ENCODE results near the gene TBC1D13. TPM values are rescaled to one million over a fixed set of nuclear protein-coding genes. Genes with fewer than 3 reads are reported as not detected.

Gene TBC1D13
- total and polyA plus RNA-seq, 7 experiments from 2014 or later: 18.6 to 43.5 (median 24.9) TPM

DNA sequence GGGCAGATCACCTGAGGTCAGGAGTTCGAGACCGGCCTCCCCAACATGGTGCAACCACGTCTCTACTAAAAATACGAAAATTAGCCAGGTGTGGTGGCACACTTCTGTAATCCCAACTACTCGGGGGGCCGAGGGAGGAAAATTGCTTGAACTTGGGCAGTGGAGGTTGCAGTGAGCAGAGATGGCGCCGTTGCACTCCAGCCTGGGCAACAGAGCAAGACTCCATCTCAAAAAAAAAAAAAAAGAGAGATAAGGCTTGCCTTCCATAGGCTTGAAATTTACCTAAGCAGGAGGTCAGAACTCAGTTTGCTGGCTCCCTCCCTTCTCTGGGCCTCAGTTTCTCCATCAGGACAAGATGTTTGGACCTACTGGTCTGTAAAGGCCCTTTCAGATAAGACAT is 41.2 kb downstream of the TBC1D13 start:
- no peak for DNase-seq
- Mint-ChIP-seq H3K36me3 (peaks cover 0 to 6% (median 4%) of the 10 kb centered on the region in 5 donors), H3K27ac (peak overlapping the region in 8 of 9 donors; percentile 91 to 96 (median 92)), H3K4me3 (peak overlapping the region; percentile 92 to 99 (median 95)), H3K4me1 (peaks cover 14 to 25% (median 19%) of the 10 kb centered on the region in 7 donors), H3K9me3 (no peaks in the 10 kb centered on the region), H3K27me3 (no peaks in the 10 kb centered on the region)
- CTCF ChIA-PET: interaction anchor here (0.6 kb wide), 1 partner anchor 187 kb away, joined by 3 read pairs; no protein-coding TSS in a partner anchor
- intact Hi-C loops (cut with micrococcal nuclease): loop anchor here in 1 of 2 donors (2.0 kb wide), 1 partner anchor 57 kb away; the partner anchor contains the start of gene ZER1
- no peaks in the 10 kb centered on the region for H3K27me3 ChIP-seq (ENCODE audit: control insufficient read depth in 2 of 2, insufficient read depth in 2 of 2, low read length in 2 of 2)
- H3K36me3 ChIP-seq (ENCODE audit: control insufficient read depth in 2 of 3, insufficient read depth in 3 of 3, low read length in 3 of 3): peaks cover 4 to 53% (median 6%) of the 10 kb centered on the region in 3 experiments
- H3K9me3 ChIP-seq (ENCODE audit: control insufficient read depth in 2 of 3, low read length in 3 of 3): no peaks in the 10 kb centered on the region
- peak overlapping the region; percentile 81 for H3K27ac ChIP-seq (ENCODE audit: low read depth, low read length)
- no peak overlapping the region for H3K4me3 ChIP-seq (ENCODE audit: low read length)
- peaks cover 8 to 15% of the 10 kb centered on the region in 2 donors for H3K4me1 ChIP-seq (ENCODE audit: control insufficient read depth in 2 of 2, insufficient read depth in 2 of 2, low read length in 2 of 2)
- POLR2A ChIA-PET: interaction anchor here (1.0 kb wide), 1 partner anchor 10 kb away, joined by 3 read pairs; the partner anchor contains the start of gene ENDOG
- ATAC-seq: no peak

DNA sequence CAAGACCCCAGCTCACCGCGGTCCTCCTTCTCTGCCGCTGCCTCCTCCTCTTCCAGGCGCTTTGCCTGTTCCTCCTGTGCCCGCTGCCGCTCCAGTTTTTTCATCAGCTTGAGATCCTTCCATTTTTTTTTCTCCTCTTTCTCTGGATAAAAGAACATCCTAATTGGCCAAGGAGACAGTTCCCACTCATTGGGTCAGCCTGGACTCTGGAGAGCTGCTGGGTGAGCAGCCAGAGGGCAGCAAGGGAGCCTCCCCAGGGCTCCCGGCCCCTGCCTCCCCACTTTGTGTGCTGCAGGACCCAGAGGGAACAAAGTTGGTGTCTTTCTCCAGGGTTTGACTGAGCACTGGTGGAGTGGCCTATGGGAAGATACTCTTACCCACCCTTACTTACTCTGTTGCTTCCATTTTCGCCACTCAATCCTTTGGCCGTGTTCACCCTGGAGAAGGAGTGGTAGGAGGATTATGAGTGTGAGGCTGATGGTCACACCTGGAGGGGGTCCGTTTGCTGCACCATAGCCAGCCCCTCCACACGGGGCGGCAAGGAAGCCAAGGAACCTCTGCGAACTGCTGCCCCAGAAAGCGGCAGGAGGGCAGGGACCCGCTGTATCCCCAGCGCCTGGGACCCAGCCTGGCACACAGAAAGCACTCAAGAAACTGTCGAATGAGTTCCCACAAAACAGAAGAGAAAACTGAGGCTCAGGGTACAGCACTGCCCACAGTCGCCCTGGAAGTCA is 41.8 kb downstream of the TBC1D13 start:
- DNase-seq (no peak), ATAC-seq (no peak)
- Histone ChIP-seq H3K36me3 (ENCODE audit: control insufficient read depth in 2 of 3, insufficient read depth in 3 of 3, low read length in 3 of 3) (peaks cover 4 to 49% (median 6%) of the 10 kb centered on the region in 3 experiments), H3K4me1 (ENCODE audit: control insufficient read depth in 2 of 2, insufficient read depth in 2 of 2, low read length in 2 of 2) (peaks cover 8 to 15% of the 10 kb centered on the region in 2 donors), H3K4me3 (ENCODE audit: low read length) (peak overlapping the region; percentile 91), H3K27ac (ENCODE audit: low read depth, low read length) (peak overlapping the region; percentile 81), H3K27me3 (ENCODE audit: control insufficient read depth in 2 of 2, insufficient read depth in 2 of 2, low read length in 2 of 2) (no peaks in the 10 kb centered on the region), H3K9me3 (ENCODE audit: control insufficient read depth in 2 of 3, low read length in 3 of 3) (no peaks in the 10 kb centered on the region)
- ChIA-PET CTCF (interaction anchor here (0.6 kb wide), 1 partner anchor 187 kb away, joined by 3 read pairs; no protein-coding TSS in a partner anchor), POLR2A (interaction anchor here (1.0 to 2.3 kb wide), 3 partner anchors 9 to 47 kb away, joined by 3 to 38 read pairs (median 3); partner anchors contain the start of gene ENDOG)
- Mint-ChIP-seq H3K27me3 (no peaks in the 10 kb centered on the region), H3K4me1 (peaks cover 14 to 25% (median 19%) of the 10 kb centered on the region in 7 donors), H3K9me3 (no peaks in the 10 kb centered on the region), H3K4me3 (peak overlapping the region; percentile 92 to 99 (median 95)), H3K36me3 (peaks cover 0 to 9% (median 4%) of the 10 kb centered on the region in 5 donors), H3K27ac (peak overlapping the region; percentile 91 to 97 (median 94))
- intact Hi-C loops (cut with micrococcal nuclease): loop anchor here (1.0 to 2.0 kb wide), 6 partner anchors 11 to 199 kb away; partner anchors contain the start of genes ENDOG (in 2 of the 2), TBC1D13 (in 2 of the 2), DOLK (in 1 of the 2) and LRRC8A (in 1 of the 2)

- H3K4me3 ChIP-seq (ENCODE audit: low read length): peak within 1 kb of the TSS; percentile 91
- H3K36me3 Mint-ChIP-seq: peaks cover 0 to 10% (median 8%) of the 10 kb centered on the region in 5 donors
- CTCF ChIA-PET: interaction anchor here (0.7 to 1.3 kb wide), 3 partner anchors 11 to 99 kb away, joined by 4 to 8 read pairs (median 5); partner anchors contain the start of gene ENDOG
These were observed 42.6 kb downstream of the TBC1D13 start, which contains the start of gene SPOUT1 for GRCh38 chr9:128829477-128830251. SPOUT1 (minus strand) TSS chr9:128829794; CDS start chr9:128829780, 14 bp downstream.

DNA sequence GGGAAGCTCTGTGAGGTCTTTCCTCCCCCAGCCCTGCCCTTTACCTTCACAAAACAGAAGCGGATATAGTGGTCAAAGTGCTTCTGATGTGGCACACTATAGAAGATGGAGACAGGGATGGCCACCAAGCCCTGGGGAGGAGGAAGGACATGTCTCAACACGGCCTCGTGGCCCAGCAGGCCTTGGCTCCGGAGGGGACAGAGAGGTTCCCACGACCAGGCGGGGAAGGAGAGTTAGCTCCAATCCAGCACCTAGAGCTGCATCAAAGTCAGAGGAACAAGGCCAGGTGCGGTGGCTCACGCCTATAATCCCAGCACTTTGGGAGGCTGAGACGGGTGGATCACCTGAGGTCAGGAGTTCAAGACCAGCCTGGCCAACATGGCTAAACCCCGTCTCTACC is 46.6 kb downstream of the TBC1D13 start:
- POLR2A ChIA-PET: interaction anchor here (0.7 kb wide), 1 partner anchor 220 kb away, joined by 3 read pairs; no protein-coding TSS in a partner anchor
- Mint-ChIP-seq H3K4me3 (no peak overlapping the region), H3K9me3 (no peaks in the 10 kb centered on the region)

More at GRCh38 chr9:128829477-128830251, 42.6 kb downstream of the TBC1D13 start, which contains the start of gene SPOUT1:
- Histone ChIP-seq H3K9me3 (ENCODE audit: control insufficient read depth in 2 of 3, low read length in 3 of 3) (no peaks in the 10 kb centered on the region), H3K4me1 (ENCODE audit: control insufficient read depth in 2 of 2, insufficient read depth in 2 of 2, low read length in 2 of 2) (peaks cover 8 to 15% of the 10 kb centered on the region in 2 donors), H3K27ac (ENCODE audit: low read depth, low read length) (peak within 1 kb of the TSS; percentile 81), H3K27me3 (ENCODE audit: control insufficient read depth in 2 of 2, insufficient read depth in 2 of 2, low read length in 2 of 2) (no peaks in the 10 kb centered on the region), H3K36me3 (ENCODE audit: control insufficient read depth in 2 of 3, insufficient read depth in 3 of 3, low read length in 3 of 3) (peaks cover 4 to 42% (median 6%) of the 10 kb centered on the region in 3 experiments)
- ATAC-seq (peak; percentile 100), DNase-seq (peak; percentile 86 to 95 (median 92))
- H3K27ac Mint-ChIP-seq: peak within 1 kb of the TSS; percentile 91 to 97 (median 94)
- peaks cover 14 to 26% (median 19%) of the 10 kb centered on the region in 7 donors for H3K4me1 Mint-ChIP-seq
- H3K4me3 Mint-ChIP-seq: peak within 1 kb of the TSS; percentile 92 to 99 (median 95)
- intact Hi-C loops (cut with micrococcal nuclease): loop anchor here (1.0 to 2.0 kb wide), 6 partner anchors 11 to 199 kb away; partner anchors contain the start of genes ENDOG (in 2 of the 2), TBC1D13 (in 2 of the 2), DOLK (in 1 of the 2) and LRRC8A (in 1 of the 2)
- no peaks in the 10 kb centered on the region for H3K27me3 Mint-ChIP-seq
- no peaks in the 10 kb centered on the region for H3K9me3 Mint-ChIP-seq
- POLR2A ChIA-PET: interaction anchor here (0.6 to 2.3 kb wide), 8 partner anchors 10 to 660 kb away, joined by 3 to 38 read pairs (median 4); partner anchors contain the start of gene ENDOG

GRCh38 chr9:128835246-128836210 is 48.5 kb downstream of the TBC1D13 start:
- ChIA-PET POLR2A (no interaction called here), CTCF (interaction anchor here (0.6 kb wide), 1 partner anchor 42 kb away, joined by 3 read pairs; no protein-coding TSS in a partner anchor)
- Mint-ChIP-seq H3K4me1 (peaks cover 0 to 2% (median 0%) of the 10 kb centered on the region in 7 donors), H3K27me3 (no peaks in the 10 kb centered on the region), H3K36me3 (peaks cover 0 to 18% (median 6%) of the 10 kb centered on the region in 5 donors), H3K27ac (no peak overlapping the region), H3K4me3 (peak overlapping the region in 1 of 10 donors; percentile 38), H3K9me3 (no peaks in the 10 kb centered on the region)
- H3K27me3 ChIP-seq (ENCODE audit: control insufficient read depth in 2 of 2, insufficient read depth in 2 of 2, low read length in 2 of 2): no peaks in the 10 kb centered on the region
- H3K27ac ChIP-seq (ENCODE audit: low read depth, low read length): no peak overlapping the region
- no peak overlapping the region for H3K4me3 ChIP-seq (ENCODE audit: low read length)
- no peak for ATAC-seq
- no peaks in the 10 kb centered on the region for H3K4me1 ChIP-seq (ENCODE audit: control insufficient read depth in 2 of 2, insufficient read depth in 2 of 2, low read length in 2 of 2)
- intact Hi-C loops (cut with micrococcal nuclease): no loop called here
- DNase-seq: no peak
- H3K9me3 ChIP-seq (ENCODE audit: control insufficient read depth in 2 of 3, low read length in 3 of 3): no peaks in the 10 kb centered on the region
- H3K36me3 ChIP-seq (ENCODE audit: control insufficient read depth in 2 of 3, insufficient read depth in 3 of 3, low read length in 3 of 3): peaks cover 0 to 34% (median 0%) of the 10 kb centered on the region in 3 experiments

More for the DNA sequence above, 46.6 kb downstream of the TBC1D13 start:
- Mint-ChIP-seq H3K4me1 (peaks cover 5 to 15% (median 10%) of the 10 kb centered on the region in 7 donors), H3K36me3 (peaks cover 0 to 18% (median 6%) of the 10 kb centered on the region in 5 donors), H3K27ac (no peak overlapping the region), H3K27me3 (no peaks in the 10 kb centered on the region)
- Histone ChIP-seq H3K4me3 (ENCODE audit: low read length) (no peak overlapping the region), H3K36me3 (ENCODE audit: control insufficient read depth in 2 of 3, insufficient read depth in 3 of 3, low read length in 3 of 3) (peaks cover 0 to 33% (median 0%) of the 10 kb centered on the region in 3 experiments), H3K27me3 (ENCODE audit: control insufficient read depth in 2 of 2, insufficient read depth in 2 of 2, low read length in 2 of 2) (no peaks in the 10 kb centered on the region), H3K27ac (ENCODE audit: low read depth, low read length) (no peak overlapping the region), H3K9me3 (ENCODE audit: control insufficient read depth in 2 of 3, low read length in 3 of 3) (no peaks in the 10 kb centered on the region), H3K4me1 (ENCODE audit: control insufficient read depth in 2 of 2, insufficient read depth in 2 of 2, low read length in 2 of 2) (peaks cover 6 to 9% of the 10 kb centered on the region in 2 donors)
- DNase-seq (no peak), ATAC-seq (no peak)
- CTCF ChIA-PET: interaction anchor here (1.1 to 1.2 kb wide), 2 partner anchors 12 to 15 kb away, joined by 3 to 4 read pairs; partner anchors contain the start of gene ENDOG
- intact Hi-C loops (cut with micrococcal nuclease): no loop called here
